Osteocyte (in vitro differentiated cells): ENCODE measurements around the gene OR2T3. TPM values are rescaled to one million over a fixed set of nuclear protein-coding genes. Genes with fewer than 3 reads are reported as not detected.

Experiments used
- DNase-seq: peaks from one replicate; pipeline ENCODE4 v3.0.0; 2021; ENCODE audit warnings: mixed read lengths; ENCODE audit not compliant: unreplicated experiment; ENCODE audit errors: extremely low spot score
- H3K27ac Mint-ChIP-seq: one replicate; pipeline ENCODE4 v1.8.0; 2021; ENCODE audit warnings: mild to moderate bottlenecking, mixed read lengths; ENCODE audit not compliant: unreplicated experiment
- H3K27me3 Mint-ChIP-seq: one replicate; pipeline ENCODE4 v1.8.0; 2021; ENCODE audit warnings: mixed read lengths; ENCODE audit not compliant: unreplicated experiment
- H3K36me3 Mint-ChIP-seq: one replicate; pipeline ENCODE4 v1.8.0; 2021; ENCODE audit warnings: mixed read lengths; ENCODE audit not compliant: unreplicated experiment
- H3K4me1 Mint-ChIP-seq: one replicate; pipeline ENCODE4 v1.8.0; 2021; ENCODE audit warnings: mixed read lengths; ENCODE audit not compliant: unreplicated experiment
- H3K4me3 Mint-ChIP-seq: one replicate; pipeline ENCODE4 v1.8.0; 2021; ENCODE audit warnings: mild to moderate bottlenecking, moderate library complexity, mixed read lengths; ENCODE audit not compliant: unreplicated experiment
- H3K9me3 Mint-ChIP-seq: one replicate; pipeline ENCODE4 v1.8.0; 2021; ENCODE audit warnings: mixed read lengths; ENCODE audit not compliant: unreplicated experiment
- total RNA-seq: library from RNA; stranded (reverse); gene quantifications from 2 replicates; pipeline ENCODE4 v1.2.1, GENCODE V29; 2021
- TF ChIP-seq, protein P1 (sequence below): fragments of 200-600 bp; sonication (generic); IDR thresholded peaks from 2 replicates; pipeline ENCODE4 v1.5.0; 2021; ENCODE audit warnings: antibody characterized with exemption, mild to moderate bottlenecking, moderate library complexity

The OR2T3 gene
- total RNA-seq, 1 donor from 2014 or later, result not detected

DNA sequence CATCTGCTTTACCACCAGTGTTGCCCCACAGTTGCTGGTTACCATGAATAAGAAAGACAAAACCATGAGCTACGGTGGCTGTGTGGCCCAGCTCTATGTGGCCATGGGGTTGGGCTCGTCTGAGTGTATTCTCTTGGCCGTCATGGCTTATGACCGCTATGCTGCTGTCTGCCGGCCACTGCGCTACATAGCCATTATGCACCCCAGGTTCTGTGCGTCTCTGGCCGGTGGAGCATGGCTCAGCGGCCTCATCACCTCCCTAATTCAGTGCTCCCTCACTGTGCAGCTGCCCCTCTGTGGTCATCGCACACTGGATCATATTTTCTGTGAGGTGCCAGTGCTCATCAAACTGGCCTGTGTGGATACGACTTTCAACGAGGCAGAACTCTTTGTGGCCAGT lies 48.7 kb downstream of the OR2T3 start:
- no peak overlapping the region for H3K27ac Mint-ChIP-seq
- H3K36me3 Mint-ChIP-seq, result no peaks in the 10 kb centered on the region
- DNase-seq, result peak; percentile 70
- H3K4me3 Mint-ChIP-seq, result no peak overlapping the region
- TF ChIP-seq, protein P1, sequence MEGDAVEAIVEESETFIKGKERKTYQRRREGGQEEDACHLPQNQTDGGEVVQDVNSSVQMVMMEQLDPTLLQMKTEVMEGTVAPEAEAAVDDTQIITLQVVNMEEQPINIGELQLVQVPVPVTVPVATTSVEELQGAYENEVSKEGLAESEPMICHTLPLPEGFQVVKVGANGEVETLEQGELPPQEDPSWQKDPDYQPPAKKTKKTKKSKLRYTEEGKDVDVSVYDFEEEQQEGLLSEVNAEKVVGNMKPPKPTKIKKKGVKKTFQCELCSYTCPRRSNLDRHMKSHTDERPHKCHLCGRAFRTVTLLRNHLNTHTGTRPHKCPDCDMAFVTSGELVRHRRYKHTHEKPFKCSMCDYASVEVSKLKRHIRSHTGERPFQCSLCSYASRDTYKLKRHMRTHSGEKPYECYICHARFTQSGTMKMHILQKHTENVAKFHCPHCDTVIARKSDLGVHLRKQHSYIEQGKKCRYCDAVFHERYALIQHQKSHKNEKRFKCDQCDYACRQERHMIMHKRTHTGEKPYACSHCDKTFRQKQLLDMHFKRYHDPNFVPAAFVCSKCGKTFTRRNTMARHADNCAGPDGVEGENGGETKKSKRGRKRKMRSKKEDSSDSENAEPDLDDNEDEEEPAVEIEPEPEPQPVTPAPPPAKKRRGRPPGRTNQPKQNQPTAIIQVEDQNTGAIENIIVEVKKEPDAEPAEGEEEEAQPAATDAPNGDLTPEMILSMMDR, result no peak
- H3K4me1 Mint-ChIP-seq, result no peaks in the 10 kb centered on the region
- H3K9me3 Mint-ChIP-seq, result peaks cover 25% of the 10 kb centered on the region
- no peaks in the 10 kb centered on the region for H3K27me3 Mint-ChIP-seq

Other genes with a start within 250 kb of the OR2T3 start
- gene OR2M4, start 241.9 kb upstream of the OR2T3 start, total RNA-seq, result not detected in 2 replicates
- not detected in 2 replicates for gene OR2T33, start 195.4 kb upstream of the OR2T3 start, total RNA-seq
- not detected in 2 replicates for gene OR2T12, start 169.9 kb upstream of the OR2T3 start, total RNA-seq
- not detected in 2 replicates for gene OR2M7, start 148.8 kb upstream of the OR2T3 start, total RNA-seq
- not detected in 2 replicates for gene OR14C36, start 124.6 kb upstream of the OR2T3 start, total RNA-seq
- gene OR2T4, start 111.7 kb upstream of the OR2T3 start, total RNA-seq, result not detected in 2 replicates
- not detected in 2 replicates for gene OR2T6, start 97.6 kb upstream of the OR2T3 start, total RNA-seq
- gene OR2T1, start 70.3 kb upstream of the OR2T3 start, total RNA-seq, result not detected in 2 replicates
- not detected in 2 replicates for gene OR2T2, start 27.7 kb upstream of the OR2T3 start, total RNA-seq
- not detected in 2 replicates for gene OR2T5, start 15.2 kb downstream of the OR2T3 start, total RNA-seq
- not detected in 2 replicates for gene OR2G6, start 34.7 kb downstream of the OR2T3 start, total RNA-seq
- gene OR2T29, start 89.4 kb downstream of the OR2T3 start, total RNA-seq, result not detected in 2 replicates
- gene OR2T34, start 101.4 kb downstream of the OR2T3 start, total RNA-seq, result not detected in 2 replicates
- not detected in 2 replicates for gene OR2T10, start 124.3 kb downstream of the OR2T3 start, total RNA-seq
- gene OR2T11, start 161.7 kb downstream of the OR2T3 start, total RNA-seq, result not detected in 2 replicates
- not detected in 2 replicates for gene OR2T35, start 171.9 kb downstream of the OR2T3 start, total RNA-seq
- gene OR2T27, start 182.2 kb downstream of the OR2T3 start, total RNA-seq, result not detected in 2 replicates
- not detected in 2 replicates for gene OR14I1, start 229.4 kb downstream of the OR2T3 start, total RNA-seq